ENCODE measurements around the gene ARMC5.
"Not testable (repeated sequence)": the region's sequence is repeated elsewhere in the genome, so short reads cannot be mapped to it uniquely, and the experiment has no call there.

ARMC5 gene

DNA sequence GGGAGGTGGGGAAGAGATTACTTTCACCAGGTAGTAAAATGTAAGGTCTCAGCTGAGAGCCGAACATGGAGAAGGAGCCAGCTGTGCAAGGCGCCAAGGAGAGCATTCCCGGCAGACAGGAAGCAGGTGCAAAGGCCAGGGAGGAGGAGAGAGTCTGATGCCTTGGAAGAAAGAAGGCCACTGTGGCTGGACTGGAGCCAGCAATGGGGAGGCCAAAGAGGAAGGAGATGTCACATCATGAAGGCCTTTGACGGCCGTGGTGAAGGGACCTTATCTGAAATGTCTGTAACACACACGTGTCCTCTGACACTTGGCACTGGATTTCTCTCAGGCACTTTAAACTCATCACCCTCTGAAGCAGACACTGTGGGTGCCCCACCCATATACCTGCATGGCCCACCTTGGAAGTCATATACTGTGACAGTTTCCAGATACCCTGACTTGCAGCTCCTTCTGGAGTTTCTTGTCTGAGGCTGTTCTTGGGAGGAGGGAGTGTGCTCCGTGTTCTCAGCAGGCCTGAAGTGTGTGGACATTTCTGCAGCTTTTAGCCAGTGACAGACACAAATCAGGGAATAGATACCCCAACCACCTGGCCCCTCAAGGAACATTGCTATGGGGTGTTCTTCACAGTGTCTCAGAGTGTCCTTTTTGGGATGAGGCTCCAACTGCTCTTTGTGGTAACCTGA lies 21.7 kb downstream of the ARMC5 start:
- peak; percentile 79 for DNase-seq

GRCh38 chr16:31483081-31483480 lies 23.8 kb downstream of the ARMC5 start, which contains the start of gene SLC5A2:
TSS of gene SLC5A2 (plus strand) at chr16:31483123. CDS start at chr16:31483137, 14 bp downstream.
- no peak for DNase-seq

- not testable (repeated sequence) for DNase-seq
These were observed 24.7 kb downstream of the ARMC5 start for GRCh38 chr16:31484048-31484447.

- DNase-seq, result no peak
These were observed 25.3 kb downstream of the ARMC5 start for GRCh38 chr16:31484491-31485171.

DNA sequence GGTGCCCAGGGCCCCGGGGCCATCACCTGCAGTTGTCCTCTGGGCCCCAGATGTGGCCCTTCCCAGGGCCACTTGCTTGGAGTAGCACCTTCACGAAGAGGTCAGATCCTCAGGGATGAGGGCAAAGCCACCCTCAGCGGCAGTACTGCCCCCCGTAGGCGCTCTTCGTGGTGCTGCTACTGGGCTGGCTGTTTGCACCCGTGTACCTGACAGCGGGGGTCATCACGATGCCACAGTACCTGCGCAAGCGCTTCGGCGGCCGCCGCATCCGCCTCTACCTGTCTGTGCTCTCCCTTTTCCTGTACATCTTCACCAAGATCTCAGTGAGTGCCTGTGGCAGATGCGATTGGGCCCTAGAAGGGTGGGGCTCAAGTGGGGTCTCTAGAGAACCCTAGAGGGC lies 26.3 kb downstream of the ARMC5 start:
- DNase-seq, result no peak

DNA sequence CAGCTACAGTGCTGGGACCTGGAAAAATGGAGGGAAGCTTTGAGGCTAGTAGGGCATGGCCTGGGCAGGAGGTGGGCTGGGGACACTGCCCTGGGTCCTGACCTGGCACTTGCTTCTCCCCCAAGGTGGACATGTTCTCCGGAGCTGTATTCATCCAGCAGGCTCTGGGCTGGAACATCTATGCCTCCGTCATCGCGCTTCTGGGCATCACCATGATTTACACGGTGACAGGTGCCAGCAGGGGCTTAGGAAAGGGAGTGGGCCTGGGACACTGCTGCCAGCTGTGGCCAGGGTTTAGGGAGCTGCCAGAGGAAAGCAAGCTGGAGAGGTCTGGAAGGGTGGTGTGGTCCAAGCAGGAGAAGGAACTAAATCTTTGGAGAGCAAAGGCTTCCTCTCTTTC lies 26.7 kb downstream of the ARMC5 start:
- no peak for DNase-seq

DNA sequence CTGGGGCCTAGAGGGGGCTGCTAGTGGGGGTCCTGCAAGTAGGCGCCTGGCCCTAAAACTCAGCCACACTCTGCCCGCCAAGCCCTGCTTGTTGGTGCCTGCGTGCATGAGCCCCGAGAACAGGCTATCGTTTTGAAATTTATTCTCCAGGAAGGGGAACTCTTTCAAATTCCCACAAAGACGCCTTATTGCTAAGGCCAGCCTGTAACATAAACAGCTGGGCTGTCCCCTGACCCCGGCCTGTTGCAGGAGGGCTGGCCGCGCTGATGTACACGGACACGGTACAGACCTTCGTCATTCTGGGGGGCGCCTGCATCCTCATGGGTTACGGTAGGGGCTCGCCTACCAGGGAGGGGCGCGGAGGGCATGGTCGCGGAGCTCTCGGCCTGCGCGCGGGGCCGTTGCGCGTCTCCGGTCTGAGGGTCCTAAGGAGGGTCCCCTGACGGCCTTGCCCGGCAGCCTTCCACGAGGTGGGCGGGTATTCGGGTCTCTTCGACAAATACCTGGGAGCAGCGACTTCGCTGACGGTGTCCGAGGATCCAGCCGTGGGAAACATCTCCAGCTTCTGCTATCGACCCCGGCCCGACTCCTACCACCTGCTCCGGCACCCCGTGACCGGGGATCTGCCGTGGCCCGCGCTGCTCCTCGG lies 27.9 kb downstream of the ARMC5 start:
- DNase-seq, result no peak

GRCh38 chr16:31487720-31488467 lies 28.6 kb downstream of the ARMC5 start:
- DNase-seq, result no peak

GRCh38 chr16:31488468-31489297 lies 29.4 kb downstream of the ARMC5 start:
- no peak for DNase-seq

GRCh38 chr16:31489298-31489564 lies 29.9 kb downstream of the ARMC5 start:
- DNase-seq, result no peak

DNA sequence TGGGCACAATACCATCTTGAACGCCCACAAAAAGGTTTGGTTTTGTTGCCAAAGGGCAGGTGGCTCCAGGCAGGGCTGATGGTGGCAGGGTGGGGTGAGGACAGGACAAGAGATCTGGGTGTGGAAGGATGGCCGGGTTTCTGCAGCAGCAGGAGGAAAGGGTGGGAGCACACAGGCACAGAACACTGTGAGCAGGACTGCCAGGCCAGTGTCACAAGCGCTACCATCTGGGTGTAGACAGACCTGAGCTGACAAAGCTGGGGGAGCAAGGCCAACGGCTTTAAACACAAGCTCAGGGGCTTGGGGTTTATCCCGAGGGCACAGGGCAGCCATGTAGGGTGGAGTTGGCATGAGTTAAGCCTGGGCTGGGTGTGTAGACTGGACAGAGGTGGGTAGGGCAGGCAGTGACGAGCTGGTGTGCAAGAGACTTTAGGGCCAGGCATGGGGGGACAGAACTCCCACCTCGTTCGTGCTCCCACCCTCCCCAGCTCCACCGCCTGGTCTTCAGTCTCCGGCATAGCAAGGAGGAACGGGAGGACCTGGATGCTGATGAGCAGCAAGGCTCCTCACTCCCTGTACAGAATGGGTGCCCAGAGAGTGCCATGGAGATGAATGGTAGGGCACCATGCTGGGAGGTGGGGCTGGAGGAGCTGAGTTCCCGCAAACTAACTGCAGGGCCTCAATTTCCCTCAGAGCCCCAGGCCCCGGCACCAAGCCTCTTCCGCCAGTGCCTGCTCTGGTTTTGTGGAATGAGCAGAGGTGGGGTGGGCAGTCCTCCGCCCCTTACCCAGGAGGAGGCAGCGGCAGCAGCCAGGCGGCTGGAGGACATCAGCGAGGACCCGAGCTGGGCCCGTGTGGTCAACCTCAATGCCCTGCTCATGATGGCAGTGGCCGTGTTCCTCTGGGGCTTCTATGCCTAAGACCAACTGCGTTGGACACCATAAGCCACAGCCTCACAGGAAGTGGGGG lies 30.6 kb downstream of the ARMC5 start:
- DNase-seq, result no peak

DNA sequence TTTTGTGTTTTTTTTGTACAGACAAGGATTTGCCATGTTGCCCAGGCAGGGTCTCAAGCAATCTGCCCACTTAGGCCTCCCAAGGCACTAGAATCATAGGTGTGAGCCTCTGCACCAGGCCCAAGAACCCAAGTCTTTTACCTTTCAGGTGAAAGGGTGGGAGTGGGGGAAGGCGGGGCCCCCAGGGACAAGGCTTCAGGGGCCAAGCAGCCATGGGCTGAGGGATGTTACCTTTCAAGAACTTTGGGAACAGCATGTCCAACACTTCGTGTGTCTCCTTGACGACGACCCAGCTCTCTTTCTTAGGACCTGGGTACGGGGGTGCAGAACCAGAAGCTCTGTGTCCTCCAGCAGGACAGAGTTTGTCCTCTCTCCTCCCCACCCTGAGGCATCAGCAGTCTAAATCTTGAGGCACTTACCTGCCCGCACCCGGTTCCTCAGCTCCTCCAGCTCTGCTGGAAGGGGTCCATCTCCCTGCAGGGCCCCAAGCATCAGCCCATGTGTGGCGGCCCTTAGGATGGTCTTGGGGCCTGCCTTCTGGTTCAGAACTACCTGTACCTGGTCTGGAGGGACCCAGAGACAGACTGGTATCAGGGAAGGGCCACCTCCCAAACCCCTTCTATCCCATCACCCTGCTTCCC lies 32.6 kb downstream of the ARMC5 start:
- no peak for DNase-seq

- DNase-seq, result no peak
These were observed 34.3 kb downstream of the ARMC5 start for GRCh38 chr16:31493506-31494125.

GRCh38 chr16:31496670-31497069 lies 37.4 kb downstream of the ARMC5 start:
- DNase-seq, result no peak

GRCh38 chr16:31498493-31498892 lies 39.2 kb downstream of the ARMC5 start:
- no peak for DNase-seq

GRCh38 chr16:31499928-31500327 lies 40.6 kb downstream of the ARMC5 start:
- no peak for DNase-seq

GRCh38 chr16:31501226-31501965 lies 42.1 kb downstream of the ARMC5 start:
- no peak for DNase-seq

- no peak for DNase-seq
These were observed 42.7 kb downstream of the ARMC5 start for GRCh38 chr16:31501966-31502348.

DNA sequence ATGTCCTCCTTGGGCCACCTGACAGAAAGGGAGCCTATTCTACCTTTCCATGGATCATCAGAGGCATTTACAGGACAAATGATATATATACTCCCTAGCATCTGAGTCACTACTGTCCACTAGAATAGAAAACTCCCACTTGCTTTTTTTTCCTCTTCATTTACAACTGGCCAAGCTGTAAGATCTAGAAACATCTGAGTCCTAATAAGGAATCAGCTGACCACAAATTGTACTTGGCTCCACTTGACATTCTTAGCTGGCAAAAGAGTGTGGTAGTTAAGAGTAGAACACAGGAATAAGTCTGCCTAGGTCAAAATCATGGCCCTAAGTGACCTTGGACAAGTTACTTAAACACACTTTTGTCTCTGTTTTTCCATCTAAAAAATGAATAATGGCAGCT lies 43.7 kb downstream of the ARMC5 start:
- DNase-seq, result no peak

- DNase-seq, result not testable (repeated sequence)
These were observed 44.3 kb downstream of the ARMC5 start for GRCh38 chr16:31503555-31503954.
